IPS DF 6.9 (cell line): ENCODE results near the gene BAIAP2L1.

Experiments
- DNase-seq: peaks from one replicate; pipeline ENCODE4 v3.0.0-alpha.2; 2013; ENCODE audit warnings: low read depth, low spot score
- H3K27ac ChIP-seq: one replicate; pipeline ENCODE4 v1.5.1; 2013; ENCODE audit warnings: low read length, control low read depth
- H3K27me3 ChIP-seq: 2 replicates; pipeline ENCODE4 v1.6.1; 2013; ENCODE audit warnings: mild to moderate bottlenecking, low read length; ENCODE audit not compliant: control insufficient read depth, insufficient read depth
- H3K36me3 ChIP-seq: 2 replicates; pipeline ENCODE4 v1.6.1; 2013; ENCODE audit warnings: low read length; ENCODE audit not compliant: control insufficient read depth, insufficient read depth
- H3K4me1 ChIP-seq: 2 replicates; pipeline ENCODE4 v1.6.1; 2013; ENCODE audit warnings: low read length; ENCODE audit not compliant: control insufficient read depth, insufficient read depth
- H3K4me3 ChIP-seq: 2 replicates; pipeline ENCODE4 v1.5.1; 2013; ENCODE audit warnings: mild to moderate bottlenecking, low read length
- H3K9me3 ChIP-seq: 2 replicates; pipeline ENCODE4 v1.6.1; 2013; ENCODE audit warnings: low read length, inconsistent platforms; ENCODE audit not compliant: control insufficient read depth, insufficient read depth
- WGBS: extraction: QIAGEN DNeasy Blood & Tissue Kit; methylation state at CpG from one replicate; pipeline ENCODE4 v1.1.7; 2013; ENCODE audit warnings: mixed read lengths, missing lambda C conversion rate; ENCODE audit not compliant: insufficient read length, insufficient coverage; 5-methylcytosine and 5-hydroxymethylcytosine counted together

Gene BAIAP2L1

DNA sequence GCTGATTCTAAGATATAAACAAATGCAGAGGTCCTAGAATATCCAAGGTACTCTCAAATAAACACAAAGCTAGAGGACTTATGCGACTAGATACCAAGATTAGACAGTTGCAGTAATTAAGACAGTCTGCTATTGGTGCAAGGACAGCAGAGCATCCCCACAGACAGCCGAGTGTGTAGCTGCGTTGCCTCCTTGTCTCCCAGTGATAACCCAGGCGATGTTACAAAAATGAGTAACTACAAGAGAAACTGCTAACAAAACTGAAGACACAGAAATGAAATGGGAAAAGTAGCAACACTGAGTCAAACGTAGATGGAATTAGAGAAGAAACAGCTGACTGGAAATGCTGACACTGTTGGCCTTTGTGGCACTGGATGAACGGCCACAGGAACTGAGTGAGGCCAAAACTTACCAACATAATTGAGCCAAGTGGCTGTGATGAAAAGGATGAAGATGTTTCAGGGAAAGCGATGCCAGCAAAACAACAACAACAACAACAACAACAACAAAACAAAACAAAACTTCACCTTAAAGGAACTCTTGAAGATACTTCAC lies 54.3 kb downstream of the BAIAP2L1 start:
- Histone ChIP-seq H3K9me3 (no peaks in the 10 kb centered on the region), H3K4me1 (no peaks in the 10 kb centered on the region), H3K36me3 (no peaks in the 10 kb centered on the region), H3K27me3 (no peaks in the 10 kb centered on the region), H3K4me3 (no peak overlapping the region), H3K27ac (no peak overlapping the region)
- no CpG with 5 or more reads among the region's 7 CpGs for WGBS
- no peak for DNase-seq

DNA sequence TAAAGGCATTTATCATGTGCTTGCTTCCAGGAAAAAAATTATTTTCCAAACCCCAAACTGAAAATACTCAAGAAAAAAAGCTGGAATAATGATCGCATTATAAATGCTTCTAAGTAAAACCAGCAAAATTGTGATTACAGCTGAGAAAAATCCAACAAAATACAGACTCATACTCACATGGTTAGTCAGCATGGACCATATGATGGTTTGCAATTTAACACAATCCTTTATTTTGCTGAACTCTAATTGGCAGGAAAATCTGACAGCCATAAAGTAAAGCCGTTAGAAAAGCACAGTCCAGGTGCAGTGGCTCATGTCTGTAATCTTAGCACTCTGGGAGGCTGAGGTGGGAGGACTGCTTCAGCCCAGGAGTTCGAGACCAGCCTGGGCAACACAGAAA lies 59.8 kb downstream of the BAIAP2L1 start:
- no peaks in the 10 kb centered on the region for H3K9me3 ChIP-seq
- no peak overlapping the region for H3K4me3 ChIP-seq
- no CpG with 5 or more reads among the region's 3 CpGs for WGBS
- H3K27ac ChIP-seq = no peak overlapping the region
- H3K27me3 ChIP-seq = no peaks in the 10 kb centered on the region
- no peaks in the 10 kb centered on the region for H3K4me1 ChIP-seq
- no peaks in the 10 kb centered on the region for H3K36me3 ChIP-seq
- DNase-seq = no peak

DNA sequence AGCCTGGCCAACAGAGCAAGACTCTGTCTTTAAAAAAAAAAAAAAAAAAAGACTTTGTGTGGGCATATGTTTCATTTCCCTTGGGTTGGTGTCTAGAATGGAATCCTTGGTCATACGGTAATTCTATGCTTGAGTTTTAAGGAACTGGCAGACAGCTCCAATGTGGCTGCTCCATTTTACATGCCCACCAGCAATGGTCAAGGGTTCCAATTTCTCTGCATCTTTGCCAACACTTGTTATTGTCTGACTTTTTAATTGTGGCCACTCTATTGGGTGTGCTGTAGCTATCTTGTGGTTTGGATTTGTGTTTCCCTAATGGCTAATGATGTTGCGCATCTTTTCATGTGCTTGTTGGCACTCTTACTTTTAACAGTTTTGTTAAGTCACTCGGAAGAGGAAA lies 61.8 kb downstream of the BAIAP2L1 start:
- no peaks in the 10 kb centered on the region for H3K4me1 ChIP-seq

DNA sequence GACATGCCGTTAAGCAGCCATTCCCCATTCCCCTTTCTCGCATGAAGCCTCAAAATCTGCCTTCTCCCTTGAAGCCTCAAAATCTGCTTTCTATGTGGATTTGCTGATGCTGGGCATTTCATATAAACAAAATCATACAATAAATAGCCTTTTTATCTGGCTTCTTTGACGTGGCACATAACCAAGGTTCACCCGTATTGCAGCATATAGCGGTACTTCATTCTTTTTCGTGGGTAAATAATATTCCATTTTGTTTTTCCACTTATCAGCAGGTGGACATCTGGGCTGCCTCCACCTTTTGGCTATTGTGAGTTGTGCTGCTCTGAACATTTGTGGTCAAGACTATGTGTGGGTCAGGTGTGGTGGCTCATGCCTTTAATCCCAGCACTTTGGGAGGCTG lies 62.4 kb downstream of the BAIAP2L1 start:
- Histone ChIP-seq H3K9me3 (no peaks in the 10 kb centered on the region), H3K36me3 (no peaks in the 10 kb centered on the region), H3K27ac (no peak overlapping the region), H3K4me1 (no peaks in the 10 kb centered on the region), H3K27me3 (no peaks in the 10 kb centered on the region), H3K4me3 (no peak overlapping the region)
- no CpG with 5 or more reads among the region's 6 CpGs for WGBS
- DNase-seq = no peak

More for the DNA sequence above, 61.8 kb downstream of the BAIAP2L1 start:
- no peak overlapping the region for H3K4me3 ChIP-seq
- DNase-seq = no peak
- H3K27me3 ChIP-seq = no peaks in the 10 kb centered on the region
- H3K9me3 ChIP-seq = no peaks in the 10 kb centered on the region
- H3K27ac ChIP-seq = no peak overlapping the region
- no CpG with 5 or more reads among the region's 3 CpGs for WGBS
- H3K36me3 ChIP-seq = no peaks in the 10 kb centered on the region

DNA sequence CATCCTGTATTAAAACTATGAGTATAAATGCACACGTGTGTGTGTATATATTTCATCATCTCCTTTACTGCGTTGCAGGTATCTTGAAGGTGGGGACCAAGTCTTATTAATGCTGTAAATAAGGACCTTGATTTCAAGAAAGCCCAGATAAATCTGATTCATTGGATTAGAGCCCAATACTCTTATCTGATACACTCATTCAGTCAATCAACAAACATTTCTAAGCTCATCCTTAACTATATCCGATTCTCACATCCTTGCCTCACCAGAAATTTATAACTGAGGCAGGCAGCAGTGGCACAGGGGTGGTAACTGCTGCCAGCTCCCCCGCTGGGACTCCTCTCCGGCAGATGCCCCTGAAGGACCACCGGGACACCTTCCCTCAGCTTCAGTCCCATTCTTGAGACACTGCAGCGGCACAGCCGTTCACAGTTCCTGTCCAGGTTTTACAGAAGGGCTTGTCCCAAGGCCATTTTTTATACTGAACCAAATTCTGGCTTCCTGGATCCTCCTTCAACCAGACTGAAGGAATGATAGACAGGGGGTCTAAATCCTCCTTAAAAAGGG lies 65.4 kb downstream of the BAIAP2L1 start:
- no CpG with 5 or more reads among the region's 8 CpGs for WGBS
- Histone ChIP-seq H3K9me3 (no peaks in the 10 kb centered on the region), H3K36me3 (no peaks in the 10 kb centered on the region), H3K4me1 (no peaks in the 10 kb centered on the region), H3K27me3 (no peaks in the 10 kb centered on the region), H3K4me3 (no peak overlapping the region), H3K27ac (no peak overlapping the region)
- DNase-seq = no peak

DNA sequence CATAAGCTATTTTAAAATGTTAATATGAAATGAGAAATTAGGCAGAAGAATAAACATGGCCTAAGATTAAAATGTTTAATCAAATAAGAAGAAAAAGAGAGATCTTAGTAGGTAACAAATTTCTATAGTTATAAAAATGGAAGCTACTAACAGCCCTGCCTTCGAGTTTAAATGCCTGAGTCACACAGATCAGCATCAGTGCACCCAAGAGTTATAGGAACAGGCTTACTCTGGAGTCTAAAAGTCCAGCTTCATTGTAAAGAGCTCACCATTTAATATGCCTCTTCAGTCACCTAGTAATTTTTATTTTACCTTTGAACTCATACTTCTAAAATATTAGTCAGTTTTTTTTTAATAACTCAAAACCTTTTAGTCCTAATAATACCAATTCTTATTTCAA lies 66.8 kb downstream of the BAIAP2L1 start:
- no peaks in the 10 kb centered on the region for H3K27me3 ChIP-seq
- no peak overlapping the region for H3K27ac ChIP-seq
- no peak for DNase-seq
- H3K36me3 ChIP-seq = no peaks in the 10 kb centered on the region
- WGBS = no CpG with 5 or more reads among the region's 1 CpG
- no peaks in the 10 kb centered on the region for H3K9me3 ChIP-seq
- H3K4me3 ChIP-seq = no peak overlapping the region
- no peaks in the 10 kb centered on the region; the same call in 1 of the 2 replicates for H3K4me1 ChIP-seq

DNA sequence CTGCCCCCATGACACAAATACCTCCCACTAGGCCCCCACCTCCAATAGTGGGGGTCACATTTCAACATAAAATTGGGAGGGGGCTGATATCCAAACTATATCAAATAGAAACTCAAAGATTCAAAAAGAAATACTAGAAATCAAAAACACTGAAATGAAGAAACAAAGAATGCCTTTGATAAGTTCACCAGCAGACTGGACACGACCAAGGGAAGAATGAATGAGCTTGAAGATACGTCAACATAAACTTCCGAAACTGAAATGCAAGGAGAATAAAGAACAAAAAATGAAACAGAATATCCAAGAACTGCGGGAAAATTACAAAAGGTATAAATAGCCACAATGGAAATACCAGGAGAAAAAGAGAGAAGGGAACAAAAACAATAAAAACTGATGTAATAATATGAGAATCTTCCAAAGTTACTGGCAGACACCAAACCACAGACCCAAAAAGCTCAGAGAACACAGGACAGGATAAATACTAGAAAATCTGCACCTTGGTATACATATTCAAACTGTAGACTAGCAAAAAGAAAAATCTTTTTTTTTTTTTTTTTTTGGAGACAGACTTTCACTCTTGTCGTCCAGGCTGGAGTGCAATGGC lies 69.9 kb downstream of the BAIAP2L1 start:
- no CpG with 5 or more reads among the region's 5 CpGs for WGBS
- no peak overlapping the region for H3K4me3 ChIP-seq

DNA sequence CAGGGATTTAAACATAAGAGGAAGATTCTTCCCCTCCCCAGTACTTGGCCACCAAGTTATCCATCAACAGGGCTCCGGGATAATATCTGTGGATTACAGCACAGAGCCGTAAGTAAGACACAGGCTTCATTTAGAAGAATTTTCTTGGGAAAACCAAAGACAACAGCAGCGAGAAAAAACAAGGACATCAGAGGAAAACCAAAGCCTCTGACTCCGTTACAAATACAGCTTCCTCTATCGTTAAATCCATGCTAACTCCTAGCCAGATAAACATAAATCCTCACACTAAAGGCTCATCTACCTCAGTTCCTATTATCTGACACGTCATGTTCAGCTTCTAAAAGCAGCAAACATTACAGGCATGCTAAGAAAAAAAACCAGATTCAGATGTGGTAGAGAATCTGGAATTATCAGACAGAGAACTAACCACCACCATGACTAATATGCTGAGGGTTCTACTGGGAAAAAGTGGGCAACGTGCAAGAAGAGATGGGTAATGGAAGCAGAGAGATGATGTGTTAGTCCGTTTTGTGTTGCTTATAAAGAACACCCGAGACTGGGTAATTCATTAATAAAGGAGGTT lies 71.0 kb downstream of the BAIAP2L1 start:
- H3K27me3 ChIP-seq = no peaks in the 10 kb centered on the region
- H3K27ac ChIP-seq = no peak overlapping the region
- no peaks in the 10 kb centered on the region; the same call in 1 of the 2 replicates for H3K4me1 ChIP-seq
- H3K4me3 ChIP-seq = no peak overlapping the region
- DNase-seq = no peak
- WGBS = no CpG with 5 or more reads among the region's 9 CpGs
- H3K36me3 ChIP-seq = no peaks in the 10 kb centered on the region
- no peaks in the 10 kb centered on the region for H3K9me3 ChIP-seq

More for the DNA sequence above, 69.9 kb downstream of the BAIAP2L1 start:
- DNase-seq = no peak
- Histone ChIP-seq H3K9me3 (no peaks in the 10 kb centered on the region), H3K36me3 (no peaks in the 10 kb centered on the region), H3K4me1 (no peaks in the 10 kb centered on the region; the same call in 1 of the 2 replicates), H3K27me3 (no peaks in the 10 kb centered on the region), H3K27ac (no peak overlapping the region)

DNA sequence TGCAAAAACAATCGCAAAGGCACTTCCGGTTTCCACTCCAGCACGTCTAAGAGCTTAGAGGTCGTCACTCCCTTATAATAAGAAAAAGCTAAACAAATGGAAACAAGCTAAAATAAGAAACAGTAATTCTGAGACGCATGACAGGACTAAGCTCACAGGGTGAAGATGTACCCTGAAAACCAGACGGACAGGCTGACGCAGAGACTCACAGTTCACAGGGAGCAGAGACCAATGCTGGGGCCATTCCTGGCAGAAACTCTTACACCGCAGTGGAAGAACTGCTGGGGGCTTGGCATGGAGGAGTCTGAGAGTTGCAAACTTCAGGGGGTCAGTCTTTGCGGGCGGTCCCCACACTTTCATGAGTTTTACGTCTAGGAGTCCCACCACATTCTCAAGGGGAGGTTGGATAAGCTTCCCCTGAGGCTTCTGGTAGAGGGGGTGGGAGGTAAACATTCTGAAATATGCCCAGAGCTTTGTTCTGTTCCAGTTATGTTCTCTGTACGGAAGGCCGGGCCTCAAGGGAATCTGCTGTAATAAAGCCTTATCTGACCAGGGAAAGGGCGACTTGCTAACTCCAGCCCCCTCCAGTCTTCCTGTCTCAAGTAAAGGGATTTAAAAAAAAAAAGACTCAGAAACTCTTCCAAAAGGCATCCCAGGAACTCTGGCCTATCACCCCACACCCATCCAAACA lies 71.6 kb downstream of the BAIAP2L1 start:
- Histone ChIP-seq H3K27me3 (no peaks in the 10 kb centered on the region), H3K9me3 (no peaks in the 10 kb centered on the region), H3K27ac (no peak overlapping the region), H3K4me1 (no peaks in the 10 kb centered on the region; the same call in 1 of the 2 replicates), H3K36me3 (no peaks in the 10 kb centered on the region), H3K4me3 (no peak overlapping the region)
- no CpG with 5 or more reads among the region's 14 CpGs for WGBS
- DNase-seq = no peak

DNA sequence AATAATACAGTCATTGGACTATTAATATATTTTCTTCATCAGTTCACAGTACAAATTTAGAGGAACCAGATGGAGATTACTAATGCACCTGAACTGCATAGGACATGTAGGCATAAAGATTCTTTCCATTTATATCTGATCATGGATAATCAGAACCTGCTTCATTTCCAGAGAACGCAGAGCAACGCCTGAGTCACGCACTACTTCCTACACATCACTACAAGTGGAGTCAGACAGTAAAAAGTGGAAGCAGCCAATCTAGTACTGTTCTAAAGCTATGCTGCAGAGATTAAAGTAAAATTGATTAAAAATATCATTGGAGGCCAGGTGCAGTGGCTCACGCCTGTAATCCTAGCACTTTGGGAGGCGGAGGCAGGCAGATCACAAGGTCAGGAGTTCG lies 76.1 kb downstream of the BAIAP2L1 start:
- Histone ChIP-seq H3K9me3 (no peaks in the 10 kb centered on the region), H3K4me3 (no peak overlapping the region), H3K36me3 (no peaks in the 10 kb centered on the region), H3K4me1 (peaks cover 7% of the 10 kb centered on the region), H3K27ac (no peak overlapping the region), H3K27me3 (no peaks in the 10 kb centered on the region)
- no CpG with 5 or more reads among the region's 6 CpGs for WGBS
- DNase-seq = no peak
